GM06990 (cell line): ENCODE measurements around the gene CAV3.

Source experiments
- DNase-seq: peaks from one replicate; pipeline ENCODE4 v3.0.0-alpha.2; 2011; ENCODE audit not compliant: insufficient read length; ENCODE audit errors: extremely low read depth
- H3K27me3 ChIP-seq: replicated peaks from 2 replicates; pipeline ENCODE4 v1.6.0; 2011; ENCODE audit warnings: low read length; ENCODE audit not compliant: control insufficient read depth, insufficient read depth
- H3K36me3 ChIP-seq: 2 replicates; pipeline ENCODE4 v1.5.1; 2011; ENCODE audit warnings: low read length; ENCODE audit not compliant: control insufficient read depth, insufficient read depth
- H3K4me3 ChIP-seq: replicated peaks from 2 replicates; pipeline ENCODE4 v1.5.1; 2011; ENCODE audit warnings: low read depth, mild to moderate bottlenecking, control low read depth, low read length
- CTCF ChIP-seq: IDR thresholded peaks from 2 replicates; pipeline ENCODE4 v1.5.1; 2011; ENCODE audit warnings: low read length, control low read depth, mild to moderate bottlenecking, inconsistent platforms; ENCODE audit not compliant: insufficient read depth, poor library complexity, severe bottlenecking

Gene CAV3

GRCh38 chr3:8752832-8753231 is 19.2 kb downstream of the CAV3 start:
- DNase-seq: no peak
- no peak overlapping the region for H3K4me3 ChIP-seq
- peaks cover 2% of the 10 kb centered on the region for H3K36me3 ChIP-seq
- no peak for TF ChIP-seq CTCF
- H3K27me3 ChIP-seq: no peaks in the 10 kb centered on the region

GRCh38 chr3:8755097-8755496 is 21.5 kb downstream of the CAV3 start:
- no peak for TF ChIP-seq CTCF
- peaks cover 2% of the 10 kb centered on the region for H3K36me3 ChIP-seq
- no peaks in the 10 kb centered on the region for H3K27me3 ChIP-seq
- no peak overlapping the region for H3K4me3 ChIP-seq
- DNase-seq: no peak

DNA sequence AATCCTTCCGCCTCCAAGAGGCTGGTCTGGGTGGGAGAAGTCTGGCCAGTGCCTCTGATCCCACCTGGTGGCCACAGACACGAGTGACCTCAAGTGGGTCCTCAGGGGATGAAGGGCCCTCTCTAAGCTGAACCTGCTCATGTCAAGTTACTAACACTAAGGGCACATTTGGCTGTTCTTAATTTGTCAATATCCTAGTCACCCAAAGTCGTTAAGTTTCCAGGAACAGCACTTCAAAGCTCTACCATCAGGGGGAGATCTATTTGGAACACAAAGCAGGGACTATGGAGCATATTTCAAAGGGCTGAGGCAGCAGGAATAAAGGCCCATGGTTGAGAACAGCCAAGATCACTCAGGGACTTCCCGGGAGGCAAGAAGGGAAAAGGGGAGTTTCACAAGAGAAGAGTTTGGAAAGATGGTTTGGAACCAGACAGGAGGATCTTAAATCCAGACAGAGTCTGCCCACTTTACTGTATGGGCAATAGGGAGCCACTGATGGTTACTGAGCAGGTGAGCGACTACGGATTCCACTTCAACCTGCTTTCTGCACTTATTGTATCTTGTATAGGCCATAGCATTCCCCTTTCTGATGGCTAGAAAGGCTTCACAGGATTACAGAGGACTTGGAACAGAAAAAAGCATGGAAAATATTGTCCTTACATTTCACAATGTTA is 22.1 kb downstream of the CAV3 start:
- DNase-seq: no peak
- H3K36me3 ChIP-seq: peaks cover 2% of the 10 kb centered on the region
- no peaks in the 10 kb centered on the region for H3K27me3 ChIP-seq
- no peak for TF ChIP-seq CTCF
- H3K4me3 ChIP-seq: no peak overlapping the region

DNA sequence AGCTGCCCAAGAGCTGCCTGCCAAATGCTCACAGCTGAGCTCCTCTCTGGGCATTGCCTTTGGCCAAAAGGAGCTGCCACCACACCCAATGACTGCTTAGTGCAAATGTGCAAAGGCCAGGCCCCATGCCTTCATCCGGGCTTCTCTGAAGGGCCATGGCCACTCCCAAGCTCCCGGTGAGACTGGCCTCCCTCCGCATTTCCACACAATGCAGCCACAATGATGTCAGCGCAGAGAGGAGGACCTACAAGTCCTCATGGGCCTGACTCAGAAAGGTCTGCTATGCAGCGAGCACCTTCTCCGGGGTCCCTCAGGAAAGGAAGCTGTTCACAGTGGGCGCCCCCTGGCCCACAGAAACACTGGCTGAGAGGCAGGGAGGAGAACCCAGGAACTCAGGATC is 23.1 kb downstream of the CAV3 start:
- Histone ChIP-seq H3K27me3 (no peaks in the 10 kb centered on the region), H3K4me3 (no peak overlapping the region), H3K36me3 (peaks cover 2% of the 10 kb centered on the region)
- TF ChIP-seq CTCF: no peak
- no peak for DNase-seq

- no peak for DNase-seq
- no peak overlapping the region for H3K4me3 ChIP-seq
Observed at GRCh38 chr3:8757551-8758518, 24.2 kb downstream of the CAV3 start.

More at GRCh38 chr3:8757551-8758518, 24.2 kb downstream of the CAV3 start:
- Histone ChIP-seq H3K27me3 (no peaks in the 10 kb centered on the region), H3K36me3 (no peaks in the 10 kb centered on the region; the same call in none of the 2 replicates)
- no peak for TF ChIP-seq CTCF
